Muscle layer of colon (tissue), 2 donors: ENCODE data around the gene PCSK6.
"Not testable (repeated sequence)": the region's sequence is repeated elsewhere in the genome, so short reads cannot be mapped to it uniquely, and the experiment has no call there.

Source experiments
- H3K27ac ChIP-seq: one replicate; pipeline ENCODE4 v1.7.0; 2013; ENCODE audit warnings: low read depth, mild to moderate bottlenecking, low read length, moderate library complexity
- H3K27me3 ChIP-seq, 2 donors: one replicate each; pipeline ENCODE4 v1.7.0; 2013; ENCODE audit warnings: low read length in 2 of 2, mild to moderate bottlenecking in 2 of 2; ENCODE audit not compliant: insufficient read depth in 2 of 2, control insufficient read depth in 1 of 2
- H3K36me3 ChIP-seq: one replicate; pipeline ENCODE4 v1.7.0; 2013; ENCODE audit warnings: mild to moderate bottlenecking, low read length; ENCODE audit not compliant: insufficient read depth
- H3K4me1 ChIP-seq: one replicate; pipeline ENCODE4 v1.7.0; 2013; ENCODE audit warnings: mild to moderate bottlenecking, low read length; ENCODE audit not compliant: insufficient read depth
- H3K4me3 ChIP-seq, 2 donors: one replicate each; pipeline ENCODE4 v1.7.0; 2013; ENCODE audit warnings: low read length in 2 of 2, low read depth in 1 of 2, mild to moderate bottlenecking in 1 of 2, moderate library complexity in 1 of 2
- H3K9ac ChIP-seq: one replicate; pipeline ENCODE4 v1.7.0; 2013; ENCODE audit warnings: low read length
- H3K9me3 ChIP-seq: one replicate; pipeline ENCODE4 v1.7.0; 2013; ENCODE audit warnings: mild to moderate bottlenecking, low read length
- donor health status: abdominal sarcoma.
- donor health status: Adenocarcinoma of cecum.

Gene PCSK6

GRCh38 chr15:101381671-101382212, 107.8 kb downstream of the PCSK6 start:
- no peak overlapping the region for H3K27ac ChIP-seq
- no peaks in the 10 kb centered on the region for H3K9me3 ChIP-seq
- no peak overlapping the region for H3K9ac ChIP-seq
- H3K27me3 ChIP-seq: no peaks in the 10 kb centered on the region
- no peaks in the 10 kb centered on the region for H3K4me1 ChIP-seq
- no peaks in the 10 kb centered on the region for H3K36me3 ChIP-seq
- no peak overlapping the region for H3K4me3 ChIP-seq

GRCh38 chr15:101380146-101380545, 109.4 kb downstream of the PCSK6 start:
- Histone ChIP-seq H3K9me3 (no peaks in the 10 kb centered on the region), H3K36me3 (no peaks in the 10 kb centered on the region), H3K4me3 (no peak overlapping the region), H3K27me3 (no peaks in the 10 kb centered on the region), H3K27ac (no peak overlapping the region), H3K9ac (no peak overlapping the region), H3K4me1 (no peaks in the 10 kb centered on the region)

GRCh38 chr15:101379647-101380046, 109.9 kb downstream of the PCSK6 start:
- no peaks in the 10 kb centered on the region for H3K27me3 ChIP-seq
- H3K36me3 ChIP-seq: no peaks in the 10 kb centered on the region
- no peaks in the 10 kb centered on the region for H3K4me1 ChIP-seq
- no peaks in the 10 kb centered on the region for H3K9me3 ChIP-seq
- H3K27ac ChIP-seq: no peak overlapping the region
- H3K4me3 ChIP-seq: no peak overlapping the region
- no peak overlapping the region for H3K9ac ChIP-seq

- H3K4me1 ChIP-seq: no peaks in the 10 kb centered on the region
- H3K4me3 ChIP-seq: no peak overlapping the region
- no peaks in the 10 kb centered on the region for H3K9me3 ChIP-seq
- H3K27me3 ChIP-seq: no peaks in the 10 kb centered on the region
- H3K9ac ChIP-seq: no peak overlapping the region
- H3K36me3 ChIP-seq: no peaks in the 10 kb centered on the region
- no peak overlapping the region for H3K27ac ChIP-seq
Measured at GRCh38 chr15:101378879-101379278, 110.6 kb downstream of the PCSK6 start.

GRCh38 chr15:101378171-101378755, 111.2 kb downstream of the PCSK6 start:
- no peaks in the 10 kb centered on the region for H3K36me3 ChIP-seq
- no peaks in the 10 kb centered on the region for H3K4me1 ChIP-seq
- no peak overlapping the region for H3K27ac ChIP-seq
- no peaks in the 10 kb centered on the region for H3K9me3 ChIP-seq
- no peak overlapping the region for H3K9ac ChIP-seq
- no peak overlapping the region for H3K4me3 ChIP-seq
- H3K27me3 ChIP-seq: no peaks in the 10 kb centered on the region

- Histone ChIP-seq H3K9ac (no peak overlapping the region), H3K27ac (no peak overlapping the region), H3K4me3 (no peak overlapping the region), H3K9me3 (no peaks in the 10 kb centered on the region), H3K36me3 (no peaks in the 10 kb centered on the region), H3K27me3 (no peaks in the 10 kb centered on the region), H3K4me1 (peaks cover 6% of the 10 kb centered on the region)
Measured at GRCh38 chr15:101376615-101377395, 112.7 kb downstream of the PCSK6 start.

GRCh38 chr15:101375006-101375405, 114.5 kb downstream of the PCSK6 start:
- not testable (repeated sequence) for H3K27ac ChIP-seq, H3K9ac ChIP-seq, H3K4me3 ChIP-seq, H3K27me3 ChIP-seq, H3K4me1 ChIP-seq, H3K36me3 ChIP-seq, H3K9me3 ChIP-seq

GRCh38 chr15:101374326-101374725, 115.2 kb downstream of the PCSK6 start:
- Histone ChIP-seq H3K36me3 (no peaks in the 10 kb centered on the region), H3K4me1 (peaks cover 7% of the 10 kb centered on the region), H3K4me3 (no peak overlapping the region), H3K27me3 (no peaks in the 10 kb centered on the region), H3K27ac (no peak overlapping the region), H3K9me3 (no peaks in the 10 kb centered on the region), H3K9ac (no peak overlapping the region)

GRCh38 chr15:101373577-101373976, 115.9 kb downstream of the PCSK6 start:
- Histone ChIP-seq H3K4me3 (no peak overlapping the region), H3K9ac (no peak overlapping the region)

GRCh38 chr15:101372960-101373525, 116.5 kb downstream of the PCSK6 start:
- Histone ChIP-seq H3K27me3 (no peaks in the 10 kb centered on the region), H3K36me3 (no peaks in the 10 kb centered on the region), H3K4me3 (no peak overlapping the region), H3K9ac (no peak overlapping the region), H3K4me1 (peaks cover 7% of the 10 kb centered on the region), H3K27ac (no peak overlapping the region), H3K9me3 (no peaks in the 10 kb centered on the region)

More at GRCh38 chr15:101373577-101373976, 115.9 kb downstream of the PCSK6 start:
- H3K27me3 ChIP-seq: no peaks in the 10 kb centered on the region
- no peaks in the 10 kb centered on the region for H3K36me3 ChIP-seq
- peaks cover 7% of the 10 kb centered on the region for H3K4me1 ChIP-seq
- no peak overlapping the region for H3K27ac ChIP-seq
- H3K9me3 ChIP-seq: no peaks in the 10 kb centered on the region

- Histone ChIP-seq H3K36me3 (no peaks in the 10 kb centered on the region), H3K4me1 (peaks cover 7% of the 10 kb centered on the region), H3K4me3 (no peak overlapping the region), H3K27me3 (no peaks in the 10 kb centered on the region), H3K9ac (no peak overlapping the region), H3K9me3 (no peaks in the 10 kb centered on the region), H3K27ac (no peak overlapping the region)
Measured at GRCh38 chr15:101372149-101372577, 117.3 kb downstream of the PCSK6 start.
